HFF-Myc (cell line): ENCODE measurements around the gene MAMLD1.

Experiments
- DNase-seq: peaks from one replicate; pipeline ENCODE4 v3.0.0-alpha.2; 2011; ENCODE audit warnings: low read depth; ENCODE audit errors: extremely low read depth
- H3K4me3 ChIP-seq: replicated peaks from 2 replicates; pipeline ENCODE4 v1.5.1; 2011; ENCODE audit warnings: low read depth, mild to moderate bottlenecking, control low read depth, low read length
- TF ChIP-seq, protein P1 (sequence below): IDR thresholded peaks from 2 replicates; pipeline ENCODE4 v1.5.1; 2012; ENCODE audit warnings: mild to moderate bottlenecking, low read depth, low read length, control low read depth; ENCODE audit errors: missing control alignments

The MAMLD1 gene

DNA sequence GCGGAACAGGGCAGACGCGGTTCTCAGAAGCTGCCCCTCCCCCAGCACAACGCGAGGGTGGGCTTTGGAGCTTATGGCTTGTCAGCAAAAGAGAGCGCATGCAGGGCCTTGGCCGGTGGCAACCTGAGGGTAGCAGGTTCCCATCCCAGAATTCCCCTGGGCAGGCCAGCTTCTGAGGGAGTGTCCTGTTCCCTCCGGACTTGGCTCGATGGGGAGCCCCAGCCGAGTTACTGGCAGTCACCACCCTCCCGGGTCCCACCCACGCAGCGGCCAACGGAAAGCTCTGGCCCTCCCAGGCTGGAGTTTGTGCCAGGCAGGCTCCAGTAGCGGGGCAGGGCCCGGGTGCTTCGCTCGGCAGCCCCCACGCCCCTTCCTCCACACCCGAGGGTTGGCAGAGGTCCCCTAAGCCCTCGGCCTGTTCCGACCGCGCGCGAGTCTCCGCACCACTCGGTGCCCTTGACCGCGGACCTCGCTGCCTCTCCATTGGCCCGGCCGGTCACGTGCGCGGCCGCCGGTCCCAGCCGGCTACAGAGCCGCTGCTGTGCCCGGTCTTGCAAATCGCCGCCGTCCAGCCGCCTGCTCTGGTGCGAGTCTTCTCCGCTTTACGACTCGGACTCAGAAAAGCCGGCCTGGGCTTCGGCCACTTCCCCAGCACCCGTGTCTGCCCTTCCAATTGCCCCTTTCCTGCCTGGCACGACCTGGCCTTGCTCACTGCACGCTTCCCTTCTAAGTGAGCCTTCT, 184.4 kb downstream of the MAMLD1 start:
- TF ChIP-seq, protein P1, sequence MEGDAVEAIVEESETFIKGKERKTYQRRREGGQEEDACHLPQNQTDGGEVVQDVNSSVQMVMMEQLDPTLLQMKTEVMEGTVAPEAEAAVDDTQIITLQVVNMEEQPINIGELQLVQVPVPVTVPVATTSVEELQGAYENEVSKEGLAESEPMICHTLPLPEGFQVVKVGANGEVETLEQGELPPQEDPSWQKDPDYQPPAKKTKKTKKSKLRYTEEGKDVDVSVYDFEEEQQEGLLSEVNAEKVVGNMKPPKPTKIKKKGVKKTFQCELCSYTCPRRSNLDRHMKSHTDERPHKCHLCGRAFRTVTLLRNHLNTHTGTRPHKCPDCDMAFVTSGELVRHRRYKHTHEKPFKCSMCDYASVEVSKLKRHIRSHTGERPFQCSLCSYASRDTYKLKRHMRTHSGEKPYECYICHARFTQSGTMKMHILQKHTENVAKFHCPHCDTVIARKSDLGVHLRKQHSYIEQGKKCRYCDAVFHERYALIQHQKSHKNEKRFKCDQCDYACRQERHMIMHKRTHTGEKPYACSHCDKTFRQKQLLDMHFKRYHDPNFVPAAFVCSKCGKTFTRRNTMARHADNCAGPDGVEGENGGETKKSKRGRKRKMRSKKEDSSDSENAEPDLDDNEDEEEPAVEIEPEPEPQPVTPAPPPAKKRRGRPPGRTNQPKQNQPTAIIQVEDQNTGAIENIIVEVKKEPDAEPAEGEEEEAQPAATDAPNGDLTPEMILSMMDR: no peak
- no peak for DNase-seq

DNA sequence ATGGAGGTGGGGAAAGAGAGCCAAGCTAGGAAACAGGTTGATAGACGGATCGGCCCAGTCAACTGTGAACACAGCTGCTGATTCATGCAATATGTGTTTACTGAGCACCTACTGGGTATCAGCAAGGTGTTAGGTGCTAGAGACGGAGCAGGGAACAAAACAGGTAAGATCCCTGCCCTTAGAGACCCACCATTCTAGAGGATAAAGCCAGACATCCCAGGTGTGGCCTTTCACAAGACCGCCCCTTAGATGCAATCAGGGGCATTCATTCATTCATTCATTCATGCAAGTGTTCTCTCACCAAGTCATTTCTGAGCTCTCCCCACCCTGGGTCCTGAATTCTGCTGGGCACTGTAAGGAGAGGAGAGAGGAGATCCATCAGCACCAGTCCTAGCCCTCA, 185.1 kb downstream of the MAMLD1 start:
- no peak for DNase-seq
- no peak overlapping the region for H3K4me3 ChIP-seq
- TF ChIP-seq, protein P1: no peak

More for the DNA sequence above, 184.4 kb downstream of the MAMLD1 start:
- 0 out of 2 replicates have a peak overlapping the region, but pooled peaks have one; percentile 17 for H3K4me3 ChIP-seq

DNA sequence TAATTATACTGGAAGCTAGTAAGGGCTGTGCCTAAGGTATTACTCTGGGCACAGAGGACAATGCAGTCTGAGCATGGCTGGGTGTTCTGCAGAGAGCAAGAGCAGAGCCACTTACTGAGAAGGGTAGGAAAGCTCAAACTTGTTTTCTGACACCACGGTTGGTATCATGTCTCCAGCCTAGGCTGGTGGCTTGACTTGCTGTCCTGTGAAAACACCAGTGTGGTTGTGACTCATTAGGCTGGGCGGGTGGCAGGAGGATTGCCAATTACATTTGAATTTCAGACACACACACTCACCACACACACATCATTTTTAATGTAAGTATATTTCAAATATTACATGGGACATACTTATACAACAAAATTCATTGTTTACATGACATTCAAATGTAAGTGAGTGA, 185.6 kb downstream of the MAMLD1 start:
- DNase-seq: no peak
- TF ChIP-seq, protein P1: no peak
- no peak overlapping the region for H3K4me3 ChIP-seq

DNA sequence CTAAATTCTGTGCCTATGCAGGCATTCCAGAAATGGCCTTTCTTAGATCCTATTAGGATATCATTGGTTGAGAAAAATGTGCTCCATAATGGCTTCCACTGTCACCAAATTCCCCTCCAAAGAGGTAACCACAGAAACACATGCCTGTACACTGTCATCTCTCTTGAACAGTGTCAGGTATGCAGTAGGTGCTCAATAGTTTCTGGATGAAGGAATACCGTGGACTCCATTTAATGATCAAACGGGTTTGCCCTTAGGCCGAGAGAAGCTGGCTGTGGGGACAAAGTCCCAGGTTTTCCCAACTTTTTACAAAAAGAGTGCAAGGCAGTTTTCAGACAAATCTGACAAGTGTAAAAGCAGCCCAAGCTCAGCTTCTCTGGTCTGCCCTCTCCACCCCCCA, 188.8 kb downstream of the MAMLD1 start:
- no peak for DNase-seq
- no peak overlapping the region for H3K4me3 ChIP-seq
- TF ChIP-seq, protein P1: no peak

DNA sequence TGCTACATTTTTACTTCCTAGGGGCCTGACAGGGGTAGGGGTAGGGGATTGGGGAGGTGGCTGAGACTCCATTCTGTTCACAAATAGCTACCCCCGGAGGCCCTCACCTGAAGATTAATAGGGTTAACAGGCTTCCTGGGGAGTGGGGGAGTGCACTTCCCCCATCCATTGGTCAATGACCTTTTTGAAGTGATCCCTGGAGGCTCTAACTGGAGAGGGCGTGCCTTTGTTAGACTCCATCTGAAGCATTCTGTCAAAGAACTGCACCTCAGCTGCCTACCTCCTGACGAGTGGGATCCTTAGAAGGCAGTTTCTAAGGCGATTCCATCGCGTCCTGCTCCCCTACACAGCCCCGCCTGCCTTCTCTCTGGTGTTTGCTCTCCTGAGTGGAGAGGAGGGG, 195.3 kb downstream of the MAMLD1 start:
- no peak overlapping the region for H3K4me3 ChIP-seq
- TF ChIP-seq, protein P1: no peak
- DNase-seq: no peak
